HUES48 (cell line): ENCODE data around the gene DPCD.
A peak's percentile ranks its signal among the peaks of the same experiment; 100 is the strongest.
"Not testable (repeated sequence)": the region's sequence is repeated elsewhere in the genome, so short reads cannot be mapped to it uniquely, and the experiment has no call there.

Experiments used
- H3K27ac ChIP-seq: one replicate; pipeline ENCODE4 v1.7.0; 2013; ENCODE audit warnings: low read depth, low read length, inconsistent platforms
- H3K27me3 ChIP-seq: 2 replicates; pipeline ENCODE4 v1.6.1; 2013; ENCODE audit warnings: mild to moderate bottlenecking, low read length; ENCODE audit not compliant: control insufficient read depth, insufficient read depth
- H3K36me3 ChIP-seq: 2 replicates; pipeline ENCODE4 v1.6.1; 2013; ENCODE audit warnings: low read length; ENCODE audit not compliant: control insufficient read depth, insufficient read depth
- H3K4me1 ChIP-seq: 2 replicates; pipeline ENCODE4 v1.6.1; 2013; ENCODE audit warnings: mild to moderate bottlenecking, low read length; ENCODE audit not compliant: control insufficient read depth, insufficient read depth
- H3K4me3 ChIP-seq: 2 replicates; pipeline ENCODE4 v1.5.1; 2013; ENCODE audit warnings: mild to moderate bottlenecking, low read depth, low read length
- H3K9ac ChIP-seq: 2 replicates; pipeline ENCODE4 v1.6.1; 2013; ENCODE audit warnings: mild to moderate bottlenecking, low read depth, low read length, moderate library complexity
- H3K9me3 ChIP-seq: 2 replicates; pipeline ENCODE4 v1.6.1; 2013; ENCODE audit warnings: low read length; ENCODE audit not compliant: control insufficient read depth, insufficient read depth

The DPCD gene

GRCh38 chr10:101625821-101626412 is 37.8 kb downstream of the DPCD start:
- H3K4me1 ChIP-seq = no peaks in the 10 kb centered on the region
- peaks cover 11% of the 10 kb centered on the region for H3K36me3 ChIP-seq
- H3K27ac ChIP-seq = no peak overlapping the region
- no peak overlapping the region for H3K9ac ChIP-seq
- no peaks in the 10 kb centered on the region for H3K27me3 ChIP-seq
- no peak overlapping the region for H3K4me3 ChIP-seq
- H3K9me3 ChIP-seq = no peaks in the 10 kb centered on the region

DNA sequence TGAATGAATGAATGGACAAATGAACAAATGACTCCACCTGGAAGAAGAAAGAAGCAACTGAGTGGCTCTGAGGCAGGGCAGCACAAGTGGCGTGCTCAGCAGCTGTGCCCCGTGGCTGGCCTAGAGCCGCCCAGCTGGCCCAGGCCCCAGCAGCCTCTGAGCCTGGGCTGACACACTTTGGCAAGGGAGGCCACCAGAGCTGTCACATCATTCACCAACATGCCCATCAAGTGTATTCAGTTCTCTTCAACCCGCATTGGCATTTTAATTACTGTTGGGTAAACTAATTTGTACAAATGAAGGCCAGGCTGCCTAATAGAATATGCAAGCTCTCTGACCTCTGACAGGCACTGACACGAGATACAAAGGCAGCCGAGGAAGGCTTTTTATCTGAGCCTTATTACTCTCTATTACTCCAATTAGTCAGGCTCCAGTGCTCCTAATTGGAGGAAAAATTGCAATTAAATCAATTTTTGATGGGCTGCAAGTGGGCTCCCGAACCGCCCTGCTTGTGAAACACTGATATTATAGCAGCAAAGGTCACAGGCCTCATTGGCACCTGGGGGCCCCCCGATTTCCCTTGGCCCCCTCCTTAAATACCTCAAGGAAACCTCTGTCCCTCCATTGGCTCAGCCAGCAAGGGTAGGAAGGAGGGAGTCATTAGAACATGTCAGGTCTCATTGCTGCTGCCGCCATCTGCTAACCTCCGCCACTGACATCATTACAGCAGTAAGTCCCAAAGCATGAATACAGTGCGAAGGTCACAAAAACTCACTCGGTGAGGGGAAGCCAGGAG is 41.9 kb downstream of the DPCD start:
- no peaks in the 10 kb centered on the region for H3K36me3 ChIP-seq

DNA sequence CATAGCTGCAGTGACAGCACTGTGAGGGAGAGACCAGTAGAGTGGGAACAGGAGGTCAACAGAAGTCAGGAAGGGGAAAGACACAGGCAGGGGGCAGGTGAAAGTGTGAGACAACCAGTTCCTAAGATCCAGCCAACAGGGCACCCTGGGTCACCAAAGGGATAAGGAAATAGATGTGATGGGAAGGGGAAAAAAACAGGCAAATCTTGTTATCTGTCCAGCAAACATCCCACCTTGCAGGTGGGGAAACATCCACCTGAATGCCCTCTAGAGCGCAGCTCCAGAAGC is 42.5 kb downstream of the DPCD start:
- no peaks in the 10 kb centered on the region for H3K4me1 ChIP-seq
- no peak overlapping the region for H3K4me3 ChIP-seq
- no peaks in the 10 kb centered on the region for H3K27me3 ChIP-seq
- no peak overlapping the region for H3K27ac ChIP-seq
- H3K36me3 ChIP-seq = no peaks in the 10 kb centered on the region
- H3K9me3 ChIP-seq = no peaks in the 10 kb centered on the region
- no peak overlapping the region for H3K9ac ChIP-seq

More for the DNA sequence above, 41.9 kb downstream of the DPCD start:
- Histone ChIP-seq H3K4me1 (no peaks in the 10 kb centered on the region), H3K27ac (no peak overlapping the region), H3K9ac (no peak overlapping the region), H3K9me3 (no peaks in the 10 kb centered on the region), H3K4me3 (no peak overlapping the region), H3K27me3 (no peaks in the 10 kb centered on the region)

DNA sequence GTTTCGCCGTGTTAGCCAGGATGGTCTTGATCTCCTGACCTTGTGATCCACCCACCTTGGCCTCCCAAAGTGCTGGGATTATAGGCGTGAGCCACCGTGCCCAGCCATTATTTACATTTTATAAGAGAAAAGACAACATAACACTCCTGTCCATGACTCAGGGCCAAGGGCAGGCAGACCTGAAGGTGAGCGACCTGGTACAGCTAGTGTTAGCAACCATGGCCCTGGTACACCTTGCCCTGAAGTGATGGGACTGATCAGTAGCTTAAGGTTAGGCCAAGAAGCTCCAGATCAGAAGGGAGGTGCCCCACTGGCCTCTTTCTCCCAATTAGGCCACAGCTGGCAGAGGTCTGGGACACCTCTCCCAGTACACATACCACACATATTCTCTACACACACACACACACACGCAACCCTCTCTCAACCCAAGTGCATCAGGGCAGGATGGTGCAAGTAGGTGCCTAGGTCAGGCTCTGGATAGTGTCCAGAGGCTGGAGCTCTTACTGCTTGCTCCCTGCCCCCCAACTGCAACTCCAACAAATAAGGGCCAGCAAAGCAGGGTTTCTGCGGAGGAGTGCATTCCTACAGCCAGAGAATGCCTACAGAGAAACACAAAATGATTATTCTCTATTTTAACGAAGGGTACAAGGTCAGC is 43.8 kb downstream of the DPCD start:
- Histone ChIP-seq H3K4me3 (no peak overlapping the region), H3K36me3 (no peaks in the 10 kb centered on the region), H3K4me1 (no peaks in the 10 kb centered on the region), H3K27me3 (no peaks in the 10 kb centered on the region), H3K27ac (no peak overlapping the region), H3K9me3 (no peaks in the 10 kb centered on the region), H3K9ac (no peak overlapping the region)

- H3K4me3 ChIP-seq, H3K27ac ChIP-seq, H3K9ac ChIP-seq, H3K4me1 ChIP-seq, H3K36me3 ChIP-seq, H3K9me3 ChIP-seq, H3K27me3 ChIP-seq: not testable (repeated sequence)
Measured at GRCh38 chr10:101633510-101633909, 45.4 kb downstream of the DPCD start.

DNA sequence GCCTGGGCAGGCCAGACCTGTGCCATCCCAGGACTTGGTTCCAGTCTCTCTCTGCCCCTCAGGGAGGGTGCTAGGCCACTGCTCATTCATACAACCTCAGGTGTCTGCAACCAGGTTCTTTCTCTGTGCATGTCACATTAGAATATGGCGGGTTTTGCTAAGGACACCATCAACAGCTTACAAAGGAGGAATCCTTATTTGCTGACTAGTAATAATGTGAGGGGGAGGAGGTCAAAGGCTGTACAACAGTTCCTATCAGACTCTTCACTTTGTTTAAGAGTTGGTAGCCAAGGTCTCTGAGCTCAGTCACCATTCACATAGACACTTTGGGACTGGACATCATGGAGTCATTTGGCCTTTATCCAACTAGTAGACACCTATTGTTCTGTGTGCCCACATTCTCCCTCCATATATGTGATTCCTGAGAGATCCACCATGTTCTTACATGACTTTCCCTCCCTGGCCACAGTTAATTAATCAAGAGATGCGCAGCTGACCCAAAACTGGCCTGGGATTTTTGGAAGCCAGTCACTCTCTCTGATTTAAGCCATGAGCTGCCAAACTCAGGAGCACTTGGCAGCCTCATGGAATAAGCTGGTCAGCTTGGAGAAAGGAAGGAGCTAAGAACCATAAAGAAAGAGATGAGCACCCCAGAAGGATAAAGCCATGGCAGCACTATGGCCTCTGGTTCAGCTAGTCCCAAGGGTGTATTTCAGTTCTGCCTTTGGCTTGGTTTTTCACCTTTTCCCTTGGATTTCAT is 51.2 kb downstream of the DPCD start:
- no peaks in the 10 kb centered on the region for H3K9me3 ChIP-seq
- H3K27me3 ChIP-seq = no peaks in the 10 kb centered on the region
- H3K9ac ChIP-seq = no peak overlapping the region
- no peak overlapping the region for H3K4me3 ChIP-seq
- H3K4me1 ChIP-seq = peaks cover 19% of the 10 kb centered on the region
- H3K27ac ChIP-seq = no peak overlapping the region
- H3K36me3 ChIP-seq = peaks cover 15% of the 10 kb centered on the region; the same call in 1 of the 2 replicates

- Histone ChIP-seq H3K4me1 (peaks cover 32% of the 10 kb centered on the region), H3K4me3 (no peak overlapping the region), H3K27ac (peak overlapping the region; percentile 88), H3K9ac (0 out of 2 replicates have a peak overlapping the region, but pooled peaks have one; percentile 7), H3K9me3 (no peaks in the 10 kb centered on the region), H3K27me3 (no peaks in the 10 kb centered on the region), H3K36me3 (0 out of 2 replicates have a peak, but pooled peaks cover 9% of the 10 kb centered on the region)
Measured at GRCh38 chr10:101643546-101643945, 55.4 kb downstream of the DPCD start.

DNA sequence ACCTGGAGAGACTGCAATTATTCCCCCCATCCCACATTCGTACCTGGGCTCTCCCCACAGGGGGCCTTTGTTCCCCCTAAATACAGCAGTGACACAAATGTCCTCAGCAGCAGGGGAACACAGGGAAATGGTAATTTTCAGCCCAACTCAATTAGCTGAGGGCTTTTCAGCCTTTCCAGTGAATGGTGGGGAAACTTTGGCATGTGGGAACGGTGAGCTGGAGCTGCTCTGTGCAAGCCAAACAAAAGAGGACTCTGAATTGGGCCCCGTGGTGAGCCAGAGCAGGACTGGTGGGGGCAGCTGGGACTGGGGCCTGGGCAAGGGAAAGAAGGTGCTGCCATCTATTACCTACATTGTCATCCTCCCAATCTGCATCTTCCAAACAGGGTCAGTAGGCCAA is 55.9 kb downstream of the DPCD start:
- peak overlapping the region; percentile 88 for H3K27ac ChIP-seq

DNA sequence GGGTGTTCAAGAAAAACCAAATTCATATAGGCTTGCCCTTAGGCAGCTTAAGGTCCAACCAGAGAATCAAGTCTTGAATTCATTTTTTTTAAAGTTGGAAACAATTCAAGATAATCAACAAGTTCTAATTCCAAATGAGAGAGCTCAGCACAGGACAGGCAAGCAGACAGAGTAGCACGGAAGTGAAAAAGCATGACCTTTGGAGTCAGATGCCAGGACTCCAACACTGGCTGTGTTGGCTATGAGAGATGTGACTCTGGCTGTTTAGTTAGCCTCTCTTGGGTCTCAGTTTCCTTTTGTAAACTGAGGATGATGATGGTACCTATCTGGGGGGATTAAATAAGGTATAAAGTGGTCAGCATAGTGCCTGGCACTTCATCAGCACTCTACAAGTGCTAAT is 57.5 kb downstream of the DPCD start:
- 0 out of 2 replicates have a peak, but pooled peaks cover 3% of the 10 kb centered on the region for H3K36me3 ChIP-seq
- H3K4me1 ChIP-seq = peaks cover 32% of the 10 kb centered on the region
- H3K9ac ChIP-seq = no peak overlapping the region
- H3K27me3 ChIP-seq = no peaks in the 10 kb centered on the region
- no peak overlapping the region for H3K27ac ChIP-seq
- H3K4me3 ChIP-seq = no peak overlapping the region
- H3K9me3 ChIP-seq = no peaks in the 10 kb centered on the region

More for the DNA sequence above, 55.9 kb downstream of the DPCD start:
- H3K36me3 ChIP-seq = 0 out of 2 replicates have a peak, but pooled peaks cover 6% of the 10 kb centered on the region
- H3K4me3 ChIP-seq = no peak overlapping the region
- no peaks in the 10 kb centered on the region for H3K9me3 ChIP-seq
- peak overlapping the region; percentile 18; the same call in 1 of the 2 replicates for H3K9ac ChIP-seq
- H3K27me3 ChIP-seq = no peaks in the 10 kb centered on the region
- peaks cover 32% of the 10 kb centered on the region for H3K4me1 ChIP-seq

DNA sequence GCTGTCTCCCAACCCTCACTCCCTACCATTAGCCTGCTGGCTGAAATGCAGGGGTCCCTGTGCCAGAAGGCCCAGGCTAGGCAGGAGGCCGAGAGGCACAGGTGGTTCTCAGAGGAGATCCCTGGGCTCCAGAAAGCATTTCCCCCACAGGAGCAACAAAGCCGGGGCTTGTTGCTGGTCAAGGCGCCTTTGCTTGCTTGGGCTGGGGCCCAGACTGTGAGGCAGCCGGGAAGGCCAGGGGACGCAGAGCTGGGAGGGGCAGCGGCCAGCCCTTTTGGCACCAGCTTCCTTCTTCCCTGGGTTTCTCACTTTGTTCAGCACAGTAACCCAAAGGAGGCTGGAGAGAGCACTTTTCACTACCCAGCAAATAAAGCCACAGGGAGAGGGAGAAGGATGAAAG is 58.2 kb downstream of the DPCD start:
- 0 out of 2 replicates have a peak, but pooled peaks cover 3% of the 10 kb centered on the region for H3K36me3 ChIP-seq

More for the DNA sequence above, 58.2 kb downstream of the DPCD start:
- Histone ChIP-seq H3K27me3 (no peaks in the 10 kb centered on the region), H3K9ac (no peak overlapping the region), H3K4me1 (peaks cover 34% of the 10 kb centered on the region), H3K27ac (no peak overlapping the region), H3K4me3 (no peak overlapping the region), H3K9me3 (no peaks in the 10 kb centered on the region)
